GM19452 (cell line): ENCODE measurements around the gene PDZRN4.
"Not testable (repeated sequence)": the region's sequence is repeated elsewhere in the genome, so short reads cannot be mapped to it uniquely, and the experiment has no call there.

Experiments
- ATAC-seq: cut with Tn5 transposase; IDR thresholded peaks from one replicate; pipeline ENCODE4 v1.9.1; 2021; ENCODE audit not compliant: unreplicated experiment

PDZRN4 gene

DNA sequence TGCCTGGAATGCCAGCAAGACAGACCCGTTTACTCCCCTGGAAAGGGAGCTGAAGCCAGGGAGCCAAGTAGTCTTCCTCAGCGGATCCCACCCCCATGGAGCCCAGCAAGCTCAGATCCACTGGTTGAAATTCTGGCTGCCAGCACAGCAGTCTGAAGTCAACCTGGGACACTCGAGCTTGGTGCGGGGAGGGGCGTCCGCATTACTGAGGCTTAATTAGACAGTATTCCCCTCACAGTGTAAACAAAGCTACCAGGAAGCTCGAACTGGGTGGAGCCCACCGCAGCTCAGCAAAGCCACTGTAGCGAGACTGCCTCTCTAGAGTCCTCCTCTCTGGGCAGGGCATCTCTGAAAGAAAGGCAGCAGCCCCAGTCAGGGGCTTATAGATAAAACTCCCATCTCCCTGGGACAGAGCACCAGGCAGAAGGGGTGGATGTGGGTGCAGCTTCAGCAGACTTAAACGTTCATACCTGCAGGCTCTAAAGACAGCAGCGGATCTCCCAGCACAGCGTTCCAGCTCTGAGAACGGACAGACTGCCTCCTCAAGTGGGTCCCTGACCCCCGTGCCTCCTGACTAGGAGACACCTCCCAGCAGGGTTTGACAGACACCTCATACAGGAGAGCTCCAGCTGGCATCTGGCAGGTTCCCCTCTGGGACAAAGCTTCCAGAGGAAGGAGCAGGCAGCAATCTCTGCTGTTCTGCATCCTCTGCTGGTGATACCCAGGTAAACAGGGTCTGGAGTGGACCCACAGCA lies 92.4 kb downstream of the PDZRN4 start:
- ATAC-seq = not testable (repeated sequence)

DNA sequence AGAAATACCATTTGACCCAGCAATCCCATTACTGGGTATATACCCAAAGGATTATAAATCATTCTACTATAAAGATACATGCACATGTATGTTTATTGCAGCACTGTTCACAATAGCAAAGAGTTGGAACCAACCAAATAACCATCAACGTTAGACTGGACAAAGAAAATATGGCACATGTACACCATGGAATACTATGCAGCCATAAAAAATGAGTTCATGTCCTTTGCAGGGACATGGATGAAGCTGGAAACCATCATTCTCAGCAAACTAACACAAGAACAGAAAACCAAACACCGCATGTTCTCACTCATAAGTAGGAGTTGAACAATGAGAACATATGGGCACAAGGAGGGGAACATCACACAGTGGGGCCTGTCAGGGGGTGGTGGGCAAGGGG lies 97.3 kb downstream of the PDZRN4 start:
- ATAC-seq = not testable (repeated sequence)

DNA sequence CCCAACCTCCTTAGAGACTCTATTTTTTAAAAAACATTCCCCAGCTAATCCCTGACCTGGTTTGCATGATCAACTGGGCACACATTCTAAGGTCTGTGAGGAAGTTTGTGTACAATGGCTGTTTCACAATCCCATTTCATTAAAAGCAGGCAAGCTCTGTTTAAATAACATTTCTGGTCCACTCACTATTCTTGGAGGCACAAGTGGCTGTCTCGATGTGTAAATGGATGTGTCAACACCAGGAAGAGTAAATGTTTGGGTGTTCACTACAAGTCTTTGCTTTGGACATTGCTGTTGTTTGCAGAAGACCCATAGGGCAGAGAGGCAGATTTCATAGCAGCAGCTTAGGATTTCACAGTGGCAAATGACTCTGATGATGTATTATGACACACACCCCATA lies 98.3 kb downstream of the PDZRN4 start:
- no peak for ATAC-seq

DNA sequence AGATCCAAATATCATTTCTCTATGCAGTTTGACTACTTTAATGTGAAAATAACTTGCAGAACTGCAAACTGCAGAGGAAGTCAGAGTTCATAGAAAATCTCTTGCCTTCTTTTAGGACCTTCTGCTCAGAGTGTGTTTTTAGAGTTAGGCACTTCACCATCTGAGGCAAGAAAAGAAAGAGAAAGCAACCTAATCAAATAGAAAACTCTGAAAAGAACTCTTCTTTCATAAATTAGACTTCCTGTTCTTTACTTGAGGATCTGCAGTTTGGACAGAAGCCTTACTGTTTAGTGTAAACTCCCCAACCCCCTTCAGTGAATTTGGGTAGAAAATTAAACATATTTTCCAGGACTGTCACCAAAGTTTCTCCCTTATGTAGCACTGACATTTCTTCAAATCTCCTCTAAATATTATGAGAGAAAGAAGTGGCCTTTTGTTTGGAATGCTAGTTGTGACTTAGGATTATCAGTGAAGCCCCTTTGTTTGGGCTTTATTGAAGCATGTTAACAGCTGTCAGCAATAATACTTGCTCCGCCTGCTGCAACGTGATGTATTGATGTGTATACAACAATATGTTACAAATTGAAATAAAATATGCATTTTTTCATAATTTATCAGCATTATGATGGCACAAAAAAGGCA lies 99.5 kb downstream of the PDZRN4 start:
- ATAC-seq = no peak

DNA sequence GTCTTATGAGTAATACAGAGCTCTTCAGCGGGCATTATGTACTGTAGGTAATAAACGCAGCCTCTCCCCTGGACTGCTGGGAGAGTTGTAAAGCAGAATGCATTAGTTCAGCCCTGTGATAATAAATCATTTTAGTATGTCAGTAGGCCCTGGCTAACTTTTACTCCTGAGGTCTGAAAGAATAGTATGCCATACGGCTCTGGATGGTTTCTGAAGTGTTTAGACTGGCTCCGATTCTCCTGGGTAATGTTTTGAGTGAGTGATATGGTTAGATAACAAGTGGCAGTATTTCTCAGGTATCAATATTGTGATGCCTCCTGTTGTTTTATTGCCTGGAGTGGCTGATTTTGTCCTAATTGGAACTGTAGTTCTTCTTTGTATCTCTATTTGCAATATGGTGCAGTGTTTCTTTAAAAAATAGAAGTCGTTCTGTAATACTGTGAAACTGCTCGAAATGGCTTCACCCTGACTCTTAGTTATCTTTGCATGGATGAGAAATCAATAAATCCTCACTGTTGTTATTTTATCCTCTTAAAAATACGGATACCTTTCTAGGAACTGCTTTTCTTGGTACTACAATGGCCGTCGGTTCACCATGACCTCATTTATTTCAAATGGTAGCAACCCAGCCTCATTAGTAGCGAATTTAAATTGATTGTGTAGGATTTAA lies 100.2 kb downstream of the PDZRN4 start:
- ATAC-seq = no peak

DNA sequence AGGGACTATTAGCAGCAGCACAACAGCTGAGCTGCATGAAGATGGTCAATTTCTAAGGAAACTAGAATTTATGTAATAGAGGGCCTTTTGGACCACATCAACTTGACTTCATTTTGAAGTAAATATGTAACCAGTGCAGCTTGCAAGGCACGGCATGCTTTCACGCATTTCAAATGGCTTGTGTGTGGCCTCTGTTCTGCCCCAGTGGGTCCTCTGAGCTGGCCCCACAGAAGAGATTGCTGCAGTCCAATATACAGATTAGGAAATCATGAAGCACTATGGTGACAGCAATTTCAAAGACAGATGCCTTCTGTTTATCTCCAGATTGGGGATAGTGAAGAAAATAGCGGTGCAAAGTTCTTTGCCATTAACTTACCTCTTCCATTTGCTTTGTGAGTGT lies 101.4 kb downstream of the PDZRN4 start:
- no peak for ATAC-seq

DNA sequence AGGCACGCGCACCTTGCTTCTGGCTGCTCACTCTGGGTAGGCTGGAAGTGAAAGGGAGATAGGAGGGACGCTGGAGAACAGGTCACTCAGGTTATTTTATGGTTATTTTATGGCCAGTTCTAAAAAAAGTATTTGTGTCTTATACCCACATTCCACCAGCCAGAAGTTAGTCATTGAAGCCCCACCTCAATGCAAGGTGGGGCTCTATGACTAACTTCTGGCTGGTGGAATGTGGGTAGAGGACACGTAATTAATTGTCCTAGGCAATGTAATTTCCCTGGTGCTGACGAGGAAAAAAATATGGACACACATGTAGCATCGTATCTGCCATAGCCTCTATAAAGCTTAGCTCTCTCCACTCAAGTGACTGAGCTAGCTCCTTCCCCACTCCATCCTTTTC lies 104.9 kb downstream of the PDZRN4 start:
- no peak for ATAC-seq

DNA sequence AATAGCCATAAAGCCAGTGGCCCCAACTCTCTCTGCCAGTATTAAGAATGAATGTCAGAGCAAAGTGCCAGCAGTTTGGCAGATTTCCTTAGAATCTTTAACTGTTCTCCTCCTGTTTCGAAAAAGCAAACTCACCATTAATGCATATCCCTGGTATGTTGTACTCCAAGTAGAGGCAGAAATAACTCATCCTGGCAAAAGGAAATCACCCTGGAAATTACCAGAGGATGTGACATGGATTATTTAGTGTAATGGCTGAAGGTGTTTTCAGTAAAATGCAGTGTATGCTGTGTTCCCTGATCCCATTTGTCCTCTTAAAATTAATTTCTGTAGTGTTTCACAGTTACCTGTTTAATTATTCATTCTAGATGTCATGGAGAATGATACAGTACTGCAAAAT lies 105.3 kb downstream of the PDZRN4 start:
- ATAC-seq = no peak

DNA sequence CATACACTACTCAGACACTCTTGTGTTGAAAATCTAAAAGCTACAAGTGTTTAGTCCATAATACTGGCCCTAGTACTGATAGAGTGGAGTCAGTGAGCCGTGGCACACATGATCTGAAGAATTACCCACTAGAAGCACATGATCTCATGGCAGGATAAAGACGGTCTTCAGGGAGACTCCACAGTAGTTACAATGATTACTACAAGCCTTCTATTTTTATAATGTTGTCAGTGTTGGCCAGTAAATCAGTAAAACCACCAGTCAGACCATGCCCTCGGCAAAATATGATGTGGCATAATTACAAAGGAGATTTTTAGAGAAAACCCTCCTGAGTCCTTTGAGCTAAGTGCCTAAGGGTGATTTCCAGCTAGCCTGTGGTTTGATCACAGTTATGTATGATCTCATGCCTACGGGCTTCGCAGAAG lies 114.9 kb downstream of the PDZRN4 start:
- no peak for ATAC-seq

DNA sequence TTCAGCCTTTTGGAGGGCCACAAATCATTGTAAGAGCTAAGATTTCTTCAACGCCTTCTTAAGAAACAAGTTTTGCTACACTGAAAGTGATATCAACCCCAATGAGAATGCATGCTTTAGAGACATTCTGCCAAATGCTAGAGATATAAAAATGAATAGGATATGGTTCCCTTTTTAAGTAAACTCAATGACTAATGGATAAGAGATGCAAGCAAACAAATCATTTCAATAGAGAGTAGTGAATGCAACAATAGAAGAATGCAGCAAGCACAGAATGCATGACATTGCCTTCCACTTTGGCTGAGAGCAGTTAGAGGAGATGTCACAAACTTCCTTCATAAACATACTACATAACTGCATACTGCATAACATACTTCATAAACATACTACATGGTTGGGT lies 116.4 kb downstream of the PDZRN4 start:
- ATAC-seq = no peak

DNA sequence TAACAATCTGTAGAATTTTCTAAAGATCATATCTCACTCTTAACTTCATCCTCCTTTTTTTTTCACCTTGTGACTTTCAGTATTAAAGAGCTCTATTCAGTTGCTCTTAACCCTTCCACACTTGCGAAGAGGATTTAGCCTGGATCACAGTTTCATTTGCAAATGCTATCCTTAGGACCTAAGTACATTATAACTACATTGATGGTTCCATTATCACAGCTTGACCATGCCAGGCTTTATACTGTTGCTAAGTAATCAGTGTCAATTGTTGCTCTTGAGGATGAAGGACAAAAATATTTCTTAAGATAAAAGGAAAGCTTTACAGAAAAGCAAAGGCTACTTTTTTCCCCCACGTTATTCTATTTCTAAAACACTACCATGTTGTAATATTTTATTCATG lies 122.2 kb downstream of the PDZRN4 start:
- no peak for ATAC-seq

DNA sequence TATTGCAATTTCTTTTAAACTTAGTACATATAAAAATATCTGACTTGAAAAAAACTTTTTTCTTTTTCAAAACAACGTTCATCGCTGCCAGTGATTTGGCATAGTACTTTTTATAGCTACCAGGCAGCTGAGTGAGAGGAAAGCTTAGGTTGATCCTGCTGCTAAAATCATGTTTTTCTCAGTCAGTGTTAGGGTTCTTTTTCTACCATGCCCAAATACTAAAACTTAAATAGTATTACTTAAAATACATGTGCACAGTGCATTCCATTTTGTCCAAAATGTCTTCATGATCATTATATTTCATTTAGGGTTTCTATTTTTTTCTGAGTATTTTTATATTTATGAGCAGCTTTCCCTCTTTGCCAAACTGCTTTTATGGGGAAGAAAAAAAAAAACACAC lies 123.8 kb downstream of the PDZRN4 start:
- ATAC-seq = no peak

DNA sequence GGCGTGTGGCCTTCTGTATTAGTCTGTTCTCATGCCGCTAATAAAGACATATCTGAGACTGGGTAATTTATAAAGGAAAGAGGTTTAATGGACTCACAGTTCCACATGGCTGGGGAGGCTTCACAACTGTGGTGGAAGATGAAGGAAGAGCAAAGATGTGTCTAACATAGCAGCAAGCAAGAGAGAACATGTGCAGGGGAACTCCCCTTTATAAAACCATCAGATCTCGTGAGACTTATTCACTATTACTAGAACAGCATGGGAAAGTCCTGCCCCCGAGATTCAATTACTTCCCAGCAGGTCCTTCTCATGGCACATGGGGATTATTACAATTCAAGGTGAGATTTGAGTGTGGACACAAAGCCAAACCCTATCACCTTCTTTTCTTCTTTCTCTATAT lies 124.3 kb downstream of the PDZRN4 start:
- not testable (repeated sequence) for ATAC-seq

DNA sequence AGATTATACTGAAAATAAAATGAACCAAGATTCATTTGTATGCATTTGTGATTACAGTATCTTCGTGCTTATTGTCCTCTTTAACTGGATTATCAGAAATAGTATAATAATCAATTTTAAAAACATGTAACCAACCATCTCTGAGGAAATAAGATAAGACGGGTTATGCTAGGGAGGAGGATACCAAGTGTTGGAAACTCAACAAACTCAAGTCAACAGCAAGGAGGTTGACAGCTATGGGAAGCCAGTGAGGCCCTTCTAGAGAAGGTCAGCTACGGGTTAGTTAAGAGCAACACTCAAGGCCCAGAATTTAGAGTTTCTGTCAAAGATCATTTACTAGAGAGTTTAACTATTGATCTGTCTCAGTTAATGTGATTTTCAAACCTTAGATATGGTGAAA lies 137.2 kb downstream of the PDZRN4 start:
- ATAC-seq = no peak

DNA sequence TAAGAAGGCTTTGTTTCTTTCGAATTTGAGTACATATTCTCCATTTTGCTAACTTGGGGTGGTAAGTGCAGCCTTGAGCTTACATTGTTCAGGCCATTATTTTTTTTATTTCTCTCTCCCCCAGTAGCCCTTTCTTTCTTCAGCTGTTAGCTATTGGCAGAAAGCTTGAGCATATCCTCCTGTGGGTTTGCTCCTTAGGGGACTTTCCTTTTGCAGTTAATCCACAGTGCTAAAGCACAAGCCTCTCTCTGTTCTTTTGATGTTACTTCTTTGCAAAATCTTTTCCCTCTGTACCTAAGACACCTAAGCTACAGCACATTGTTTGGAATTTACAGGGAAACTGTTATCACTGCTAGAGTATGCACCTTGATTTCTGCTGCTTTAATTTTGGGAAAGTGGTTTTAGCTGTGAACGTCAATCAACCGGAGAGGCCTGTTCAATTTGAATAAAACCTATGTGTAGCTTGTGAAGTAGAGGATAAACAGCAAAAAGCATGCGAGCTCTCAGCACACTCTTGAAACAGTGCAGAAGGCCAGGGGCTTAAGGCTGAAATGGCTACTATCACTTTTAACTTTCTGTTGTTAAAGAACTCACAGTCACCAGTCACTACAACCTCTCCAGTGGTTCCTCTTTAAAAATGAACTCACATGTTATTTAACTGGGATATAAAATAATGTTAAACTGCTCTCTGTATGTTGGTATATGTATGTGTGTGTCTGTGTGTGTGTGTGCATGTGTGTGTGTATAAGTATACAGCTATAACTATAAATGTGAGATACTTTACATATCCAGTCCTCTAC lies 139.2 kb downstream of the PDZRN4 start:
- ATAC-seq = no peak

DNA sequence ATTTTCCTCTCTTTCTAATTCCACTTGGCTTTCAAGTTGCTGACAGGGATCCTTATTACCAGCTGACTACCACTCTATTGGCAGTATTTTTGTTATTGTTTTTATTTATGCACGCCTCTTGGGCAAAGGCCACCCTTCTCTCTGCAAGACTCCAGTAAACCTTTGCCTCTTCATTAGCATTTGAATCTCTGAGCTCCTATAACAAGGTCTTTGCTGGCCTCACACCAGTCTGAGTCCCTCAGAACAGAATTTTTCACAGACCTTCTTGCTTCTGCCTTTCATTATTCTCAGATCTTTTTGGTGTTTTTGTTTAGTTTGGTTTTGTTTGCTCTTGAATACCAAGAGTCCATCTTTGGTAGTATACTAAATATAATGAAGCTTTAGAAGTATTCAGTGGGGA lies 145.9 kb downstream of the PDZRN4 start:
- no peak for ATAC-seq

DNA sequence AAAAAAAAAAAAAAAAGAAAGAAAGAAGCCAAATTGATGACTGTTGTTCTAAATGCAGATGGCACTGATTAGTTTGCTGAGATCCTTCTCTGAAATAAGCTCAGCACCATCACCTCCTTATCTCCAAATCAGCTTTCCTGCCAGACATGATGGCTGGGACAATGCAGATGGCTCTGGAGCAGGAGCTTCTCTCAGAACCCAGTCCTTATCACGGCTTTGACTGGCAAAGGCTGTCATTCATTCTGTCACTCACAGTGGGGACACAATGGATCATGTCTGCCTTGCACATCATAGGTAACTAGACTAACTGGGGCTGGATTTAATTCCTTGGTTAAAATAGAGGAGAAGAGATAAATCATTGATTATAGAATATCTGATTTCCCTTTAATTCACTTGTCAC lies 146.3 kb downstream of the PDZRN4 start:
- no peak for ATAC-seq

DNA sequence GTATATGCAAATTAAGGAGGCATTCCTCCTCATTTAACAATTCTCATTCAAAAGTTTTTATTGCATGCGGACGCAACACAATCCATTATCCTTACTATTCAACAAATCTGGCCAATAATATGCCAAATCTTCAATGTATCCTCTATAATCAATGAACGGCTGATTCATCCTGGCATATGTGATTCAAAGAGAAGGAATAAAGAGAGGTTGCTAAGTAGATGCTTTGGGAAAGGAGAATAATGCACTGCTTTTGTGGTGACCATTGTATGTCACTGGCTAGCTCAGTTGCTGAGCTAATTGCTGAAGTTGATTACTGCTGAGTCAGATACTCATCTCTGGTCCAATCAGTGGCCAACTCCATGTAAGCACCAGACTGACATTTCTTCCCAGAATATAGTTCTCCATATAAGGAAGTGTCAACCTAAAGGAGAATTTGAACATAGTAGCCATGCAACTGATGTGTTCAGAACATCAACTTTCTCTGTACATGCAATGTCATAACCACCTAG lies 148.0 kb downstream of the PDZRN4 start:
- ATAC-seq = no peak

DNA sequence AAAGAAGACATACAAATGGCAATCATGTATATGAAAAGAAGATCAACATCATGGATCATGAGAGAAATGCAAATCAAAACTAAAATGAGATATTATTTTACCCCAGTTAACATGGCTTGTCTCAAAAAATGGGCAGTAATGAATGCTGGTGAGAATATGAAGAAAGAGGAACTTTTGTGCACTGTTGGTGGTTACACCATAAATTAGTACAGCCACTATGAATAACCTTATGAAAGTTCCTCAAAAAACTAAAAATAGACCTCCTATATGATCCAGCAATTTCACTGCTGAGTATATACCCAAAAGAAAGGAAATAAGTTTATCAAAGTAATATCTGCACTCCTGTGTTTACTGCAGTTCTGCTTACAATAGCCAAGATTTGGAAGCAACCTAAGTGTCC lies 151.7 kb downstream of the PDZRN4 start:
- ATAC-seq = no peak

DNA sequence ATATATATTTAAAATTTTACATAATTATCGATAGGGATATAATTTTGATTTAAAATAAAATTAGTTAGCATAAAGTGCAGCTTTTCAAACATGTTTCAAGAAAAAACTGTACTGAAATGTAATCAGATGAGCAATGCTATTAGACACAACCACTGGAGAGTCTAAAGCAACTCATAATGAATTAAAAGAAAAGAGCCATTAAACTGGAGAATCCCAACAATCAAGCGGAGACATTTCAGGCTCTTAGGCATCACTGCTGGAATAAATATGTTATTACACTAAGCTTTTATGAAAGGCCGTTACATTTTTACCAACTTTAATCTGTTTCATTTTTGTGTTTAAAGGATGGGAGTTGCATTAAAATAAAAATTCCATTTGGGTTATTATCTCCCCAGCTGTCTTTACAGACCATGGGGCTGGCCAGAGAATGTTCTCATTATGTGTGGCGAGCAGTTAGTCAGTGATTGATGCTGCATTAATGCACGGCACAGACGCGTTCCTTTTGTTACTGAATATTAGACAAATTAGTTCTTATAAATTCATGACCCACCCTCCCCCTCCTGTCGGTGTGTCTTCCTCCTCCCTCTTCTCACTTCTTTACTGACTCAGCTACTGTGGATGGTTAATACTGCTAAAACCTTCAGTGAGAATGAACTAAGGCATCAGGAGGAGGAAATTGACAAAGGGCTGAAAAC lies 156.8 kb downstream of the PDZRN4 start:
- no peak for ATAC-seq

DNA sequence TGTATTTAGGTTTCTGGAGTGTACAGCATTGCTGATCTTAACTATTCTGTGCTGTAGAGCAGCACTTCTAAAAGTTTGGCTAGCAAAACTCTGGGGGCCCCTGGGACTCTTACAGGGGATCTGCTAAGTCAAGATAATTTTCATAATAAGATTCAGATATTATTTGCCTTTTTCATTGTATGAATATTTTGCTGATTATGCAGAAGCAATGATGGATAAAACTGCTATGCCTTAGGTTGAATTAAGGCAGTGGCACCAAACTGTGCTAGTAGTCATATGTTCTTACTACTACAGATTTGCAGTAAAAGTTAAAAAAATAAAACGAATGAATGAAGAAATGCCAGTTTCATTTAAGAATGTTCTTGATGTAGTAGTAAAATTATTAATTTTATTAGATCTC lies 160.1 kb downstream of the PDZRN4 start:
- no peak for ATAC-seq
